Naive thymus-derived CD4-positive, alpha-beta T cell (primary cell): ENCODE measurements around the gene TMEM30B. TPM values are rescaled to one million over a fixed set of nuclear protein-coding genes. Genes with fewer than 3 reads are reported as not detected.
A peak's percentile ranks its signal among the peaks of the same experiment; 100 is the strongest.

ENCODE experiments used
- ATAC-seq: fragments of 150-1000 bp; cut with Tn5 transposase; 2 replicates; pipeline ENCODE4 v1.10.0; 2021; ENCODE audit warnings: mild to moderate bottlenecking, moderate library complexity
- CTCF ChIA-PET: fragments of 350-600 bp; sonication (Branson Sonifier 250); formaldehyde crosslinking; loops from one replicate; lab custom pipeline; 2021; ENCODE audit warnings: antibody characterized with exemption; lab: Charles Lee
- POLR2A ChIA-PET: fragments of 350-600 bp; sonication (Branson Sonifier 250); formaldehyde crosslinking; loops from one replicate; lab custom pipeline; 2021; ENCODE audit warnings: antibody characterized with exemption, inconsistent platforms; lab: Charles Lee
- DNase-seq, 9 donors: peaks; one replicate each; pipeline versions ENCODE4 v3.0.0 to v3.0.0-alpha.2; 2020 to 2022; ENCODE audit warnings: mixed read lengths in 1 of 9
- H3K27ac ChIP-seq: one replicate; pipeline ENCODE4 v1.7.0; 2013; ENCODE audit warnings: mild to moderate bottlenecking, low read depth, low read length, moderate library complexity
- H3K27me3 ChIP-seq, 2 donors: one replicate each; pipeline ENCODE4 v1.7.0; 2013; ENCODE audit warnings: low read length in 2 of 2, mild to moderate bottlenecking in 2 of 2, moderate library complexity in 2 of 2; ENCODE audit not compliant: control insufficient read depth in 2 of 2, insufficient read depth in 2 of 2
- H3K36me3 ChIP-seq, 3 experiments: 1 replicate in 2 of 3; 2 replicates in 1 of 3; pipeline ENCODE4 v1.7.0; 2013; ENCODE audit warnings: low read length in 3 of 3, mild to moderate bottlenecking in 3 of 3, moderate library complexity in 1 of 3; ENCODE audit not compliant: insufficient read depth in 3 of 3, control insufficient read depth in 2 of 3
- H3K4me1 ChIP-seq, 2 donors: one replicate each; pipeline ENCODE4 v1.7.0; 2013; ENCODE audit warnings: low read length in 2 of 2, mild to moderate bottlenecking in 2 of 2, moderate library complexity in 1 of 2; ENCODE audit not compliant: control insufficient read depth in 2 of 2, insufficient read depth in 2 of 2
- H3K4me3 ChIP-seq: 2 replicates; pipeline ENCODE4 v1.7.0; 2013; ENCODE audit warnings: mild to moderate bottlenecking, low read length
- H3K9me3 ChIP-seq, 3 experiments: 1 replicate in 2 of 3; 2 replicates in 1 of 3; pipeline ENCODE4 v1.7.0; 2013; ENCODE audit warnings: low read length in 3 of 3; ENCODE audit not compliant: control insufficient read depth in 2 of 3
- H3K27ac Mint-ChIP-seq, 9 donors: one replicate each; pipeline ENCODE4 v1.8.0; 2020 to 2022; ENCODE audit warnings: mixed read lengths in 9 of 9, mild to moderate bottlenecking in 8 of 9, moderate library complexity in 5 of 9, inconsistent platforms in 2 of 9
- H3K27me3 Mint-ChIP-seq, 5 donors: one replicate each; pipeline ENCODE4 v1.8.0; 2021 to 2022; ENCODE audit warnings: mixed read lengths in 5 of 5, mild to moderate bottlenecking in 1 of 5
- H3K36me3 Mint-ChIP-seq, 5 donors: one replicate each; pipeline ENCODE4 v1.8.0; 2020 to 2022; ENCODE audit warnings: mixed read lengths in 5 of 5, mild to moderate bottlenecking in 3 of 5, inconsistent platforms in 1 of 5
- H3K4me1 Mint-ChIP-seq, 7 donors: one replicate each; pipeline ENCODE4 v1.8.0; 2020 to 2022; ENCODE audit warnings: mixed read lengths in 7 of 7, mild to moderate bottlenecking in 3 of 7, inconsistent platforms in 1 of 7
- H3K4me3 Mint-ChIP-seq, 10 donors: one replicate each; pipeline ENCODE4 v1.8.0; 2020 to 2022; ENCODE audit warnings: mild to moderate bottlenecking in 10 of 10, mixed read lengths in 10 of 10, moderate library complexity in 6 of 10, inconsistent platforms in 2 of 10
- H3K9me3 Mint-ChIP-seq, 11 donors: one replicate each; pipeline ENCODE4 v1.8.0; 2020 to 2022; ENCODE audit warnings: mixed read lengths in 11 of 11, mild to moderate bottlenecking in 4 of 11, inconsistent platforms in 1 of 11, moderate library complexity in 1 of 11
- intact Hi-C, 2 donors: fragments of 100-400 bp; cut with micrococcal nuclease; formaldehyde crosslinking; loops; one replicate each; pipeline ENCODE4 v1.15.1; 2023
- polyA plus RNA-seq, 2 donors: library from polyadenylated mRNA; unstranded; fragments of 300-500 nt; fragmentation: Illumina TruSeq; gene quantifications; one replicate each; pipeline ENCODE4 v1.2.3, GENCODE V29; 2021
- total RNA-seq, 6 experiments: library from RNA in 5 of 6; stranded (reverse) in 5 of 6; gene quantifications; 1 replicate in 5 of 6; 2 replicates in 1 of 6; pipeline ENCODE4 v1.2.3 and lab custom pipeline; 2021 to 2026

TMEM30B gene
- total and polyA plus RNA-seq, 7 experiments from 2014 or later: 0.17 to 11.2 (median 5.6) TPM

- H3K4me3 Mint-ChIP-seq: peak overlapping the region; percentile 89 to 97 (median 91)
- peaks cover 18 to 54% (median 35%) of the 10 kb centered on the region in 7 donors for H3K4me1 Mint-ChIP-seq
- H3K4me3 ChIP-seq: peak overlapping the region; percentile 87
- intact Hi-C loops: loop anchor here in 1 of 2 donors (1.0 kb wide), 3 partner anchors 11 to 1030 kb away; partner anchors contain the start of gene HIF1A
- peaks cover 0 to 10% of the 10 kb centered on the region in 2 donors for H3K4me1 ChIP-seq
- H3K9me3 ChIP-seq: no peaks in the 10 kb centered on the region
- CTCF ChIA-PET: interaction anchor here (0.7 to 3.2 kb wide), 6 partner anchors 9 to 449 kb away, joined by 3 to 13 read pairs (median 4); no protein-coding TSS in a partner anchor
- H3K27me3 Mint-ChIP-seq: peaks cover 0 to 52% (median 0%) of the 10 kb centered on the region in 5 donors
- POLR2A ChIA-PET: interaction anchor here (0.6 to 1.9 kb wide), 18 partner anchors 8 to 1032 kb away, joined by 3 to 7 read pairs (median 3); partner anchors contain the start of genes PPM1A, PRKCH, SNAPC1 and TRMT5
- no peaks in the 10 kb centered on the region for H3K36me3 Mint-ChIP-seq
- no peaks in the 10 kb centered on the region for H3K9me3 Mint-ChIP-seq
- H3K36me3 ChIP-seq: no peaks in the 10 kb centered on the region
- DNase-seq (peak; percentile 59 to 83 (median 79)), ATAC-seq (peak; percentile 92)
- H3K27ac ChIP-seq: peak overlapping the region; percentile 77
- no peaks in the 10 kb centered on the region for H3K27me3 ChIP-seq
- H3K27ac Mint-ChIP-seq: peak overlapping the region; percentile 83 to 95 (median 93)
Measured at GRCh38 chr14:61280526-61281185, 482 bp downstream of the TMEM30B start.

- H3K4me1 ChIP-seq: peaks cover 0 to 10% of the 10 kb centered on the region in 2 donors
- peak overlapping the region; percentile 77 for H3K27ac ChIP-seq
- no peaks in the 10 kb centered on the region for H3K9me3 ChIP-seq
- H3K4me1 Mint-ChIP-seq: peaks cover 18 to 48% (median 31%) of the 10 kb centered on the region in 7 donors
- H3K4me3 ChIP-seq: peak overlapping the region; percentile 87
- peak overlapping the region; percentile 83 to 95 (median 93) for H3K27ac Mint-ChIP-seq
- ATAC-seq: peak; percentile 49
- intact Hi-C loops: loop anchor here in 1 of 2 donors (1.0 kb wide), 3 partner anchors 11 to 1030 kb away; partner anchors contain the start of gene HIF1A
- no peaks in the 10 kb centered on the region for H3K27me3 ChIP-seq
- ChIA-PET CTCF (interaction anchor here (0.8 to 3.2 kb wide), 6 partner anchors 10 to 557 kb away, joined by 3 to 13 read pairs (median 4); no protein-coding TSS in a partner anchor), POLR2A (interaction anchor here (0.6 to 1.9 kb wide), 18 partner anchors 9 to 1031 kb away, joined by 3 to 7 read pairs (median 3); partner anchors contain the start of genes PPM1A, PRKCH, SNAPC1 and TRMT5)
- peak overlapping the region; percentile 89 to 97 (median 91) for H3K4me3 Mint-ChIP-seq
- H3K27me3 Mint-ChIP-seq: peaks cover 0 to 54% (median 0%) of the 10 kb centered on the region in 5 donors
- H3K36me3 Mint-ChIP-seq: no peaks in the 10 kb centered on the region
- H3K36me3 ChIP-seq: no peaks in the 10 kb centered on the region
- no peaks in the 10 kb centered on the region for H3K9me3 Mint-ChIP-seq
- DNase-seq: peak in 6 of 9 donors; percentile 32 to 59 (median 52)
Measured at GRCh38 chr14:61280092-61280525, 1.0 kb downstream of the TMEM30B start.

- Histone ChIP-seq H3K4me3 (no peak overlapping the region), H3K27ac (no peak overlapping the region), H3K36me3 (no peaks in the 10 kb centered on the region), H3K27me3 (no peaks in the 10 kb centered on the region), H3K9me3 (no peaks in the 10 kb centered on the region), H3K4me1 (peaks cover 0 to 10% of the 10 kb centered on the region in 2 donors)
- intact Hi-C loops: no loop called here
- H3K9me3 Mint-ChIP-seq: no peaks in the 10 kb centered on the region
- ChIA-PET CTCF (interaction anchor here (0.7 to 3.2 kb wide), 6 partner anchors 9 to 559 kb away, joined by 3 to 10 read pairs (median 4); no protein-coding TSS in a partner anchor), POLR2A (interaction anchor here (0.6 to 0.9 kb wide), 2 partner anchors 63 to 275 kb away, joined by 3 read pairs; no protein-coding TSS in a partner anchor)
- ATAC-seq: no peak
- H3K27ac Mint-ChIP-seq: peak overlapping the region in 1 of 9 donors; percentile 22
- H3K4me1 Mint-ChIP-seq: peaks cover 16 to 44% (median 27%) of the 10 kb centered on the region in 7 donors
- peaks cover 0 to 57% (median 5%) of the 10 kb centered on the region in 5 donors for H3K27me3 Mint-ChIP-seq
- peak overlapping the region in 9 of 10 donors; percentile 11 to 97 (median 91) for H3K4me3 Mint-ChIP-seq
- DNase-seq: no peak
- H3K36me3 Mint-ChIP-seq: no peaks in the 10 kb centered on the region
Measured at GRCh38 chr14:61279082-61279481, 2.1 kb downstream of the TMEM30B start.

- Mint-ChIP-seq H3K4me1 (peaks cover 9 to 31% (median 18%) of the 10 kb centered on the region in 7 donors), H3K27me3 (peaks cover 0 to 62% (median 12%) of the 10 kb centered on the region in 5 donors), H3K9me3 (no peaks in the 10 kb centered on the region), H3K27ac (no peak overlapping the region), H3K36me3 (no peaks in the 10 kb centered on the region), H3K4me3 (no peak overlapping the region)
- ATAC-seq (no peak), DNase-seq (no peak)
- no peak overlapping the region for H3K4me3 ChIP-seq
- H3K27ac ChIP-seq: no peak overlapping the region
- intact Hi-C loops: no loop called here
- ChIA-PET CTCF (interaction anchor here (0.5 kb wide), 1 partner anchor 196 kb away, joined by 3 read pairs; no protein-coding TSS in a partner anchor), POLR2A (interaction anchor here (0.6 to 1.3 kb wide), 2 partner anchors 8 to 613 kb away, joined by 3 to 4 read pairs; no protein-coding TSS in a partner anchor)
- no peaks in the 10 kb centered on the region for H3K36me3 ChIP-seq
- H3K27me3 ChIP-seq: no peaks in the 10 kb centered on the region
- no peaks in the 10 kb centered on the region for H3K9me3 ChIP-seq
- H3K4me1 ChIP-seq: peaks cover 0 to 10% of the 10 kb centered on the region in 2 donors
Measured at GRCh38 chr14:61277784-61278183, 3.4 kb downstream of the TMEM30B start.

- no peak overlapping the region for H3K27ac Mint-ChIP-seq
- peaks cover 9 to 26% (median 17%) of the 10 kb centered on the region in 7 donors for H3K4me1 Mint-ChIP-seq
- H3K4me3 Mint-ChIP-seq: no peak overlapping the region
- Histone ChIP-seq H3K9me3 (no peaks in the 10 kb centered on the region), H3K27me3 (no peaks in the 10 kb centered on the region), H3K27ac (no peak overlapping the region), H3K4me1 (peaks cover 0 to 10% of the 10 kb centered on the region in 2 donors), H3K36me3 (no peaks in the 10 kb centered on the region), H3K4me3 (no peak overlapping the region)
- intact Hi-C loops: no loop called here
- ATAC-seq (no peak), DNase-seq (no peak)
- ChIA-PET CTCF (interaction anchor here (0.5 to 0.6 kb wide), 2 partner anchors 197 to 540 kb away, joined by 3 to 4 read pairs; no protein-coding TSS in a partner anchor), POLR2A (interaction anchor here (1.3 kb wide), 1 partner anchor 8 kb away, joined by 4 read pairs; no protein-coding TSS in a partner anchor)
- no peaks in the 10 kb centered on the region for H3K36me3 Mint-ChIP-seq
- no peaks in the 10 kb centered on the region for H3K9me3 Mint-ChIP-seq
- H3K27me3 Mint-ChIP-seq: peaks cover 0 to 63% (median 12%) of the 10 kb centered on the region in 5 donors
Measured at GRCh38 chr14:61277232-61277631, 3.9 kb downstream of the TMEM30B start.

- Mint-ChIP-seq H3K36me3 (no peaks in the 10 kb centered on the region), H3K4me1 (peaks cover 0 to 8% (median 4%) of the 10 kb centered on the region in 7 donors), H3K27ac (no peak overlapping the region), H3K27me3 (peaks cover 16 to 58% (median 34%) of the 10 kb centered on the region in 5 donors), H3K9me3 (no peaks in the 10 kb centered on the region), H3K4me3 (no peak overlapping the region)
- no peak overlapping the region for H3K4me3 ChIP-seq
- ATAC-seq: no peak
- CTCF ChIA-PET: interaction anchor here (1.0 to 3.4 kb wide), 4 partner anchors 9 to 17 kb away, joined by 4 to 13 read pairs (median 6); partner anchors contain the start of gene TMEM30B
- H3K9me3 ChIP-seq: no peaks in the 10 kb centered on the region
- H3K27ac ChIP-seq: no peak overlapping the region
- H3K36me3 ChIP-seq: no peaks in the 10 kb centered on the region
- intact Hi-C loops: loop anchor here in 1 of 2 donors (2.0 kb wide), 2 partner anchors 15 to 855 kb away; no protein-coding TSS in a partner anchor
- POLR2A ChIA-PET: no interaction called here
- peaks cover 3% of the 10 kb centered on the region in 2 donors for H3K4me1 ChIP-seq
- no peaks in the 10 kb centered on the region for H3K27me3 ChIP-seq
- no peak for DNase-seq
Measured at GRCh38 chr14:61271552-61271951, 9.6 kb downstream of the TMEM30B start.
